GM21381 (cell line): ENCODE measurements around the gene PLAAT3.
"Not testable (repeated sequence)": the region's sequence is repeated elsewhere in the genome, so short reads cannot be mapped to it uniquely, and the experiment has no call there.

Experiments
- ATAC-seq: cut with Tn5 transposase; IDR thresholded peaks from one replicate; pipeline ENCODE4 v1.9.1; 2021; ENCODE audit warnings: mild to moderate bottlenecking, moderate library complexity; ENCODE audit not compliant: unreplicated experiment

PLAAT3 gene

DNA sequence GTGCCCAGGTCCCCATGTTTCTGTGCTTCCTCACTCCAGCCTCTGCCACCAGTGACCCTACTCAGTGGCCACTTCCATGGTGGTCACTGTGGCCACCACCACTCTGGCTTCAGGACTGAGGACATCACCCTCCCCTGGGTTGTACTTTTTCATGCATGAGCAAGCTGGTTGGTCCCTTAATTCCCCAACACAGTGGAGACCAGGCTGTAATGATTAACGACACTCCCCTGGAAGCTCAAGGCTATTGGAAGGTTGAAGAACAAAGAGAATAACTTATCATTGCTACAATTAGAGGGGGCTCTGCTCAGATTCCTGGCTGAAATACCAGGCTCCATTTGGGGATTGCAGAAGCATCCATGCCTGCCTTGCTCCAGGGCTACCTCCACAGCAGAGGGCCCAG, 67.2 kb downstream of the PLAAT3 start:
- ATAC-seq, result no peak

GRCh38 chr11:63543711-63544110, 70.5 kb downstream of the PLAAT3 start:
- ATAC-seq, result no peak

DNA sequence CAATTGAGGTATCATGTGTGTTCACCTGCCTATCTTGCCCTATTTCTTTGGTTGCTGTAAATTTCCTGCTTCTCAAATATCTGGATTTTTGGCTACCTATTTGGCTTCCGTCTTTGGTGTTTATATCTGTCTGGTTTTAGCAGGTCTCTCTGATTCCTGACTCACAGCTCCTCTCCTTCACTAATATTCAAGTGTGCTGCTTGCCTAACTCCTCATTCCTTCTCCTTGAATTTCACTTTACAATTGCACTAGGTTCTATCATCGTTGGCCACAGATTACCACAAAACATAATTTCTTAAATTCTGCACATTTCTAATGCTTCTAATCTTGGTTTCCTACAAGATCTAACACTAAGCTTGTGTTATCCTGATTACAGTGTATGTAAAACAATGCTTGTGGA, 71.7 kb downstream of the PLAAT3 start:
- not testable (repeated sequence) for ATAC-seq

- ATAC-seq, result peak; percentile 14
These were observed 76.7 kb downstream of the PLAAT3 start for GRCh38 chr11:63537293-63538101.

DNA sequence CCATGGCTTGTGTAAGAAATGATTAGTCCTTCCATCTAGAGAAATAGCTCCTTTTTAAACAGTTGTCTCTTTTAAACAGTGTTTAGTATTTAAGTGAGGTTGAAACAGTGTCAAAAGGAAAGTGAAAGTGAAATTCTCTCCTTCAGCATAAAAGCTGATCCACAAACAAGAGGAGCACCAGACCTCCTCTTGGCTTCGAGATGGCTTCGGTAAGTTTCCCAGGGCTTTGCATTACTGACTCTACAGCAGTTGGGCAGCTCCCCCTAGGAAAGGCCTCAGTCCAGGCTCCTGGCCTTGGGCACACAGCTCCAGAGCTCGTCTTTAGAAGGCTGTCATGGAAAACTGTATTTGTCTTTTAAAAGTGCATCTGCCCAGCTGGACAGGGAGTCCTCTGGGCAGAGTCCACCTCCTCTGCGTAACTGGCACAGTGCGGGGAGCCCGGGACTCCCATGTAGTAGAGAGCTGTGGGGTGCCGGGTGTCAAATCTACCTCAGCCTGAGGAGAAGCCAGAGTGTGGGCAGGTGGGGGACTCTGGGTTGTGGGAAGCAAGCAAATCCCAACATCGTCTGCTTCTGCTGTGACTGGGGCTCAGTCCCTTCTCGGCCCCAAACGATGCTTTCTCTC, 77.5 kb downstream of the PLAAT3 start, which contains the start of gene PLAAT4:
TSS of gene PLAAT4 (plus strand) at position 140 of the 624 bp plus-strand sequence. CDS start at position 201, 61 bp downstream.
- peak; percentile 33 for ATAC-seq

DNA sequence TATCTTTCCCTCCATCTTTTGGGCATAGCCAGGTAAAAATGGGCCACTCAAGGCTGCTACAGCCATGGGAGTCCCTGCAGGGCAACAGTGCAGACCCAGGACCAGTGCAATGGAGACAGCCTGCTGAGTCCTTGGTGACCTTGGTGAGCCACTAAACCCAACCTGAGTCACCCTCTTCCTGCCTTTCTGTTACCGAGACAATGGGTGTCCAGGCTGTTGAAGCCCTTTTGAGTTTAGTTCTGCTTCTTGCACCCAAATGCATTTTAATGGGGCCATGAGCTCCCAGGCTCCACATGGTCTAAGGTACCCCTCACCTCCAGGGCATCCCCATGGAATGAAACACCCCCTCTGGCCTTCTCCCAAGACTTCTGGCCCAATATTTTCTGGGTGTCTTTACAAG, 78.5 kb downstream of the PLAAT3 start:
- no peak for ATAC-seq

DNA sequence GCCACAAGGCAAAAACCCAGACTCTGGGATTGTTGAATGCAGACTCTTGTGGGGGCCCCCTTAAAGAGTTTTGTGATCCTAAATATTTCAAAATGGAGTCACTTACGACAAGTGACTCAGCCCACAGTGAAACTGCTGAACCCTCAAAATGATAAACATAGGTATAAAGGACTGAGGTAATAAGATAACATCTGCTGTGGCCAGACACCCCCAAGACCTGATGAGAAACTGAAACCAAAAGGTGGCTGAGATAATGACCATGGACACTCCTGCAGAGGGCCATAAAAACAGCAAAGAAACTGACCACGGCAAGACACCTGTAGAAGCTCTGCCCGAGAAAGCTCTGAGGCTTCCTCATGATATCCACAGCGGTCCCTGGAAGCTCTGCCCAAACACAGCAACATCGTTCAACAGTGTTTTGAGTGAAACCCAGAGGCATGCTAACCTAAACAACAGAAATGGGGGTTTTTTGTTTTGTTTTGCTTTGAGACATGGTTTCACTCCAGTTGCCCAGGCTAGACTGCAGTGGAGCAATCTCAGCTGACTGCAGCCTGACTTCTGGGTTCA, 79.3 kb downstream of the PLAAT3 start:
- ATAC-seq, result no peak

GRCh38 chr11:63534076-63534475, 80.2 kb downstream of the PLAAT3 start:
- no peak for ATAC-seq

DNA sequence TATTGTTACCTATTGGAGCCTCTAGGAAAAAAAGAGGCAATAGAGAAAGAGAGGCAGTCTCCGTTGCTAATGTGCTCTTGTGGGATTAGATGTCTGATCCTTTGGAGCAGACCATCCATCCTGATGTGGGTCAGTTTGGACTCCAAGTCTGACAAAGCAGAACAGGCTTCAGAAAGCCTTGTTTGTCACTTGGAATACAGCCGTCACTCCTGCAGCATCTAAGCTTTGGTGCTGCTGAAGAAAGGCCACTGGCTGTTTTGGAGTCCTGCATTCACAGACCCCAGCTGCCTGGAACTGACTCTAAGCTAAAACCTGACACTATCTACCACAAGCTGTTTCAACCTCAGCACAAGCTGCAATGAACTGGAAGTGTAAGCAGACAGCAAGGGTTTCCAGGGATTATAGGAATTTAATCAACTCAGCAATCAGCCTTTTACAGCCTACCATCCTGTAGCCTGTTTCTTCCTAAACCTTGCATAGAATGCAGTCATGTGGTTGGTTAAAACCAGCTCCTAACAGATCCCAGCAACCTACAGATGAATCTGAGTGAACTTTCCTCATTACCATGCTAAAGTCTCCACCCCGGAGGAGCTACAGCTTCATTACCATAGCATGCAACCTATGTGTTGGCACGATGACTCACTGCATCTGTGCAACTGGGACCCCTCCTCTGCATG, 81.3 kb downstream of the PLAAT3 start:
- ATAC-seq, result no peak

DNA sequence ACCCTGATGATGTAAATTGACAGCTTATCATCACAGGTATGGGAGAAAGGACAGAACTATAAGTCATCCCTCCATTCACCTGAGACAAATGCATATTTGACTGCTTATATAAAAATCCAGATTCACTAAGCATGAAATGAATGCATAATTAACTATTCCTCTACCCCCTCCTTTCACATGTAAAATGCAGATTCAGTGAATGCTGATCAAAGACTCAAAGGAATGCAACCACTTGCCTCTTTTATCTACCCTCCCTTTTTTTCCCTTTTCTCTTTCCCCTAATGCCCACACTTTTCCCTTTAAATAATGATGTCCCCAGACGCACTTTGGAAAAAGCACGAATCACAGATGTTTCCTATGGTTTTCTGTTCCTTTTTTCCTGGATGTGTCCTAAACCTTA, 82.1 kb downstream of the PLAAT3 start:
- ATAC-seq, result no peak

DNA sequence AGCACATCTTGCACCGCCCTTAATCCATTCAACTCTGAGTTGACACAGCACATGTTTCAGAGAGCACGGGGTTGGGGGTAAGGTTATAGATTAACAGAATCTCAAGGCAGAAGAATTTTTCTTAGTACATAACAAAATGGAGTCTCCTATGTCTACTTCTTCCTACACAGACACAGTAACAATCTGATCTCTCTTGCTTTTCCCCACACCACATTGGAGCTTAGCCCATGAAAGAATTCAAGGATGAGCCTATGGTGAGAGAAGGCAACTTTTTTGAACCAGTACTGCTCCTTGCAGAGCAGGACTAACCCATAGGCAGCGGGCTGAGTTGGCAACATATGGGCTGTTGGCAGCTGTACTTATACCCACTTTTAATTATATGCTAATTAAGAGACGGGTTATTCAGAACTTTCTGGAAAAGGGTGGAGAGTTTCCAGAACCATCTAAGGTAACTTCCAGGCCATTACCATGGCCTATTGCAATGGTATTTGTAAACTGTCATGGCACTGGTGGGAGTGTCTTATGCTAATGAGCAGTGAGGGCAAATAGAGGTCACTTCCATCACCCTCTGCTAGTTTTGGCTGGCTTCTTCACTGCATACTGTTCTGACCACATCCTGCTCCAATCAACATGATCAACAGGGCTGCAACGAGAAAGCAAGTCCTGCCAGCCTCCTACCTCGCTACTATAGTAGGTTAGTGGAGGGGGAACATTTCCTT, 83.0 kb downstream of the PLAAT3 start:
- ATAC-seq, result peak; percentile 84

DNA sequence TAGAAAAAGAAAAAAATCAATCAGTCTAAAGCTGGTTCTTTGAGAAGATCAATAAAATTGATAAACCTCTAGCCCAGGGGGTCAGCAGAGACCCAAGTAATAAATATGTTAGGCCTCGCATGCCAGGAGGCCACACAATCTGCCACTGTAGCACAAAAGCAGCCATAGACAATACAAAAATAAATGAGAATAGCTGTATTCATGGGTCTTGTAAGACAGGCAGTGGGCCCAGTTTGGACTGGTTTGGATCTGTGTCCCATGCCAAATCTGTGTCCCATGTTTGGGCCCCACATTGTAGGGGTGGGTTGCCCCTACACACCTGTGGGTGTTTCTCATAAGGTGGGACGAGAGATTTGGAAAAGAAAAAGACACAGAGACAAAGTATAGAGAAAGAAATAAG, 84.2 kb downstream of the PLAAT3 start:
- no peak for ATAC-seq

GRCh38 chr11:63529373-63529772, 84.9 kb downstream of the PLAAT3 start:
- not testable (repeated sequence) for ATAC-seq

DNA sequence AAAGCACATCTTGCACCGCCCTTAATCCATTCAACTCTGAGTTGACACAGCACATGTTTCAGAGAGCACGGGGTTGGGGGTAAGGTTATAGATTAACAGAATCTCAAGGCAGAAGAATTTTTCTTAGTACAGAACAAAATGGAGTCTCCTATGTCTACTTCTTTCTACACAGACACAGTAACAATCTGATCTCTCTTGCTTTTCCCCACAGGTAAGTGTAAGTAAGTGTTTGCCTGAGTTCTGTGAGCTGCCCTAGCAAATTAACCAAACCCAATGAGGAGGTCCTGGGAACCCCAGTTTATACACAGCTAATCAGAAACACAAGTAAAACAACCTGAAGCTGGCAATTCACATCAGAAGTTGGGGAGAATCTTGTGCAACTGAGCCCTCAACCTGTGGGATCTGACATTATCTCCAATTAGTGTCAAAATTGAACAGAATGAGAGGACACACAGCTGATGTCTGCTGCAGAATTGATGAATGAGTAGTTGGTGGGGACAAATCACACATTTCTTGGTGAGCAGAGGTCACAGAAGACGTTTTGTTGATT, 85.4 kb downstream of the PLAAT3 start:
- not testable (repeated sequence) for ATAC-seq

- not testable (repeated sequence) for ATAC-seq
These were observed 86.1 kb downstream of the PLAAT3 start for GRCh38 chr11:63528156-63528555.

DNA sequence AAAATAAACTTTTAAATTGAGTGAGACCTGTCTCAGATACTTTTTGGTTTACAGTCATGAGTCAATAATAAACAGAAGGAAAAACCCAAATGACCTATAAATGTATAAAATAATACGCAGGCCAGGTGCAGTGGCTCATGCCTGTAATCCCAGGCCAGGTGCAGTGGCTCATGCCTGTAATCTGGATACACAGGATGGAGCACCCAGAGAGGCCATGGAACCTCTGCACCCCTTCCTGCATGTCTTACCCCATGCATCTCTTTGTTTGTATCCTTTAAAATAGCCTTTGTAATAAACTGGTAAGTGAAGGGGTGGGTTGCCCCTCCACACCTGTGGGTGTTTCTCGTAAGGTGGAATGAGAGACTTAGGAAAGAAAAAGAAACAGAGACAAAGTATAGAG, 86.6 kb downstream of the PLAAT3 start:
- no peak for ATAC-seq
